Anterior cingulate cortex (tissue), 58 donors: ENCODE data around the gene AKR1B15.
"Not testable (repeated sequence)": the region's sequence is repeated elsewhere in the genome, so short reads cannot be mapped to it uniquely, and the experiment has no call there.

Experiments used
- DNase-seq, 58 donors: peaks; one replicate each; lab custom pipeline; 2025; lab: John Stamatoyannopoulos, UW

Gene AKR1B15

DNA sequence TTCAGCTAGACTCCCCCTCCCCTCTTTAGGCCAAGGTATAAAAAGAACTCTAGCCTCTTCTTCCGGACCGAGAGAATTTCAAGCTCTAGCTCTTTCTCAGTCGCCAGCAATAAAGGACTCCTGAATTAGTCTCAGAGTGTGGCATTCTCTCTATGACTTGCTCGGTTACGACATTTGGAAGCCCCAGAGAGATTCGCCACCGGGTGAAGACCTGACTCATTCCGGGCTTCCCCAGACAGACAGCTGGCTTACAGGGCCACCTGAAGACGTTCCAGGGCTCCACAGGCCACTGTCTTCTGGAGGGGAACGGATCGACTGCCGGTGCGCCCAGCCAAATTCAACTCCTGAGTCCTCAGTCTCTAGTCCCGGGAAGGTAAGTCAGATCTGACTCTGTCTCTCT, at the start of gene AKR1B15:
Gene AKR1B15, plus strand, starts transcription at position 234 of the 400 bp plus-strand sequence. CDS start 15,510 bp downstream, outside the sequence.
- no peak for DNase-seq

DNA sequence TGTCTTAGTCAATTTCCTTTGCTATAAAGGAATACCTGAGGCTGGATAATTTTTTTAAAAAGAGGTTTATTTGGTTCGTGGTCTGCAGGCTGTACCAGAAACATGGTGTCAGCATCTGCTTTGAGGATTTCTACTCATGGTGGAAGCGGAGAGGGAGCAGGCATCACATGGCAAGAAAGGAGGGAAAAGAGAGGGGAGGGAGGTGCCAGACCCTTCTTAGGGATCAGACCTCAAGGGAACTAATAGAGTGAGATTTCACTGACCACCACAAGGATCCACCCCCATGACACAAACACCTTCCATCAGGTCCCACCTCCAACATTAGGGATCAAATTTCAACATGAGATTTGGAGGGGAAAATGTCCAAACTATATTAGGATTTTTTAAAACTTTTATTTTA, 48.5 kb upstream of the AKR1B15 start:
- no peak for DNase-seq

DNA sequence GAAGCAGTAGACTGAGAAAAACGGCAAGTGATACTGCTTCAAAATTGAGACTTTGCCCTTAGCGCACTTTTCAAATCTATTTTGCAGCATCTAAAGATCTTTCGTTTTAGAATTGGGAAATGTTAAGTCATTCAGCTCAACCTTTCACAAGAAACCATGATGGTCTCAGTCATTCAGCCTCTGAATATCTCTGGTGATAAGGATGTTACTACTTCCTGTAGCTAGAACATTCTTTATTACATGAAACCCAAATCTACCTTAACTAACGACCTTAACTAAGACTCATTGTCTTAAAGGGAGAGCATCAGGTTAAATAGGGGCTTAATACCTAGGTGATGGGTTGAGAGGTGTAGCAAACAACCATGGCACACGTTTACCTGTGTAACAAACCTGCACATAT, 47.9 kb upstream of the AKR1B15 start:
- no peak for DNase-seq

DNA sequence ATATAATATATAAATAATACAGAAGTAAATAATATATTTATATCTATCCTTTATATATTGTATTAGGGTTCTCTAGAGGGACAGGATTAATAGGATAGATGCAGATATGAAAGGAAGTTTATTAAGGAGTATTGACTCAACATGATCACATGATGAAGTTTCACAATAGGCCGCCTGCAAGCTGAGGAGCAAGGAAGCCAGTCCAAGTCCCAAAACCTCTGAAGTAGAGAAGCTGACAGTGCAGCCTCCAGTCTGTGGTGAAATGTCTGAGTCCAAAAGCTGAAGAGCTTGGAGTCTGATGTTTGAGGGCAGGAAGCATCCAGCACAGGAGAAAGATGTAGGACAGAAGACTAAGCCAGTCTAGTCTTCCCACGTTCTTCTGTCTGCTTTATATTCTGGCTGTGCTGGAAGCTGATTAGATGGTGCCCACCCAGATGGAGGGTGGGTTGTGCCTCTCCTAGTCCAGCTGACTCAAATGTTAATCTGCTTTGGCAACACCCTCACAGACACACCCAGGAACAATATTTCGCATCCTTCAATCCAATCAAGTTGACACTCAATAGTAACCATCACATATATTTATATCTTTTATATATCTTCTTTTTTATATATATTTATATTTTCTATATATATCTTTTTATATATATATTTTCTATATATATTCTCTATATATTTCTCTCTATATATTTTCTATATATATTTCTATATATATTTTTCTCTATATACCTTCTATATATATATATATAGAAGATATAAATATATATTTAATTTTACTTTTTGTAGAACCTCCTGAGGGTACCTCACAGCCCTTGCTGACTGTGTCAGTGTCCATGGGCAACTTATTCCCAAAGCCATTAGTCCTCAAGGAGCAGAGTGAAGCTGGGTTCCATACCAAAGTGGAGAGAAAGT, 46.2 kb upstream of the AKR1B15 start:
- DNase-seq: no peak

DNA sequence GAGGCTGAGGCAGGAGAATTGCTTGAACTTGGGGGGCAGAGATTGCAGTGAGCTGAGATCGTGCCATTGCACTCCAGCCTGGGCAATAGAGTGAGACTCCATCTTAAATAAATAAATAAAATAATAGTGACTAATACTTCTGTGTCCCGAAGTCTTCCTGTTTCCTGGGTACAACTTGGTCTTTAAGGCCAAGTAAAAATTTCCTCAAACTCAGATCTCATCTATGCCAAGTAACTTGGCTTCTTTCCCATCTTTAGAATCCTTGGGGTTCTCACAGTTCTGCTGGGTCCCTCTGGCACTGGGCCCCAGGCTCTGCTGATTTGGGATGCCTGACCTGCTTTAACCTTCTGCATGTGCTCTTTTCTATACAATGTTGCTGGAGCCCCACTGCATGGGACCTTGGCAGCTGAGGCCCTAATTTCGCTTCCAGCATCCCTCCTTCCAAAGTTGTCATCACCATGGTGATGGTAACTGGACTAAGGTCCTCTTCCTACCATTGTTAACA, 44.2 kb upstream of the AKR1B15 start:
- no peak for DNase-seq

DNA sequence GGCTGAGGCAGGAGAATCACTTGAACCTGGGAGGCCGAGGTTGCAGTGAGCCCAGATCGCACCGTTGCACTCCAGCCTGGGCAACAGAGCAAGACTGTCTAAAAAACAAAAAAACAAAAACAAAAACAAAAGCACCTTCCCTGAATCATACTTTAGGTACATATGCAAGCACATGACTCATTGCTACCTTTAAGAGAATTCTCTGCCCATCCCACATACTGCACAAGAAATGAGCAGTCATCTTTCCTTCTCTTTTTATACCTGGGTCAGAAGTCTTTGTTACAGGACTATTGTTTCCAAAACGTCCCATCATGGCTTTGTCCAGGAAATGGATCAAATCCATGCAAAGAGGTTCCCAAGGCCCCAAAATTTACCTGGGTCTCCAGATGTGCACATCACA, 43.1 kb upstream of the AKR1B15 start:
- DNase-seq: no peak

DNA sequence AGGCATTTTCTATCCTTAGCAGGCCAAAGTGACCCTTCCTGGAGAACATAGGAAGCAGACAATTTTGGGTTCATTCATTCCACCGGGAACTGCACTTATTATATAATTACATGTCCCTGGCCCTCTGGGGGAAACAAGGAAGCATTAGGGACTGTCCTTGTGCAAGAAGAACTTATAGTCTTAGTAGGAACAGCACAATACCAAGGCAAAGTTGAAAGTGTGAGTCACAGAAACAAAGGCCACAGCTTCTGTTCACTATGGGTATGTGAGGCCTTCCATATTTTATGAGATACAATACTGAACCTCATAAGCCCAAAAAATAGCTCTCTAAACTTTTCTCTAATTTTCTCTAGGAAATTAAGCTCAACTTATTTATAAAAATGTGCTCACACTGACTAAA, 39.9 kb upstream of the AKR1B15 start:
- DNase-seq: no peak

DNA sequence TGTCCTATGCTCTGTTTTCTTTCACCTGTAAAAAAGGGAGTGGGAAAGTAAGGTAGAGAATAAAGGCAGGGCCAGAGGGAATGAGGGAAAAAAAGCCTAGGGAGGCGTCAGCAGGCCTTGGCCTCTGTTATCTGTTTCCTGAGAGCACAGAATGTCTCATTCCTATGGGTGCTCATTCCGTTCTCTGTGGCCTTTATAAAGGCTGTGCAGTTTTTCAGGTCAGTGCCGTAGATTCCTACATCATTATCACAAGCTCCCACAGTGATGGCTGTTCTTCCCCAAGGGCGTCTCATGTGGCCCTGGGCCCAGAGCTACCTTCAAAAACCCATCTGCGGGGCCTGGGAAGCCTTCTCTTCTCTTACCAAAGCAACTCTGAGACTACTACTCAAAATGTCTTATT, 38.3 kb upstream of the AKR1B15 start:
- no peak for DNase-seq

DNA sequence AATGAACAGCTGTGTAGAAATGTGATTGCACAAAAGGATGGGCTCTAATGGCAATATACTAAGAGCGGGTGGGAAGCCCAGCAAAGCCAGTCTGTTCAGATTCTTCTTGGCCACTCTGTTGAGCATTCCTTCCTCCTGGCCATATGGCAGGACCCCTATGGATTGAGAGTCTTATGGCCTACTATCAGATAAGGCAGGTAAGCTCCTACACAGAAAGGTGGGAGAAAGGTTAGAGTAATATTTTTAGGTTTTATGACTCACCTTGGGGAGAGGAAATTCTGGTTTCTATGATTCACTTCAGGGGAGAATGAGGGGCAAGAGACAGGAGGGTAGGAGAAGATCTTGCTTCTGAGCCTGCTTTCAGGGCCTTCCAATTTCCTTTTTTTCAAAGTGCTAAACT, 36.6 kb upstream of the AKR1B15 start:
- DNase-seq: no peak

DNA sequence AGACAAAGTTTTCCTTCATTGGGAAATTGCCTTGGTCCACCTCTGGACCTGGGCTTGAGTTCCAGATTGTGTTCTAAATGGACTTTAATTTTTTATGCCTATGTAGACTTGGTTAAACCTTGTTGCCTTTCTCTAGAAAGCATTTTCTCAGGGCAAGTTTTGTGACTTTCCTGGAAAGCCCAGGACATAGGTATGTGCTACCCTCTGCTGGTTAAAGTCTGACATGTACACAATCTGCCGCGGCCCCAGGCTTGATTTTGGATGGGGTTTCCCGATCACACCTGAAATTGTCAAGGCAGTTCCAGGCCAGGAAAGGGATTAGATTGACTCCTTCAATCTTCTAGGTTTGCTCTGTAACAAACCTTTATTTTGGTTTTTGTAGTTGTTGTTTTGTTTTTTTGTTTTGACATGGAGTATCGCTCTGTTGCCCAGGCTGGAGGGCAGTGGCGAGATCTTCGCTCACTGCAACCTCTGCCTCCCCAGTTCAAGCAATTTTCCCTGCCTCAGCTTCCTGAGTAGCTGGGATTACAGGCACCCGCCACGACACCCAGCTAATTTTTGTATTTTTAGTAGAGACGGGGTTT, 35.6 kb upstream of the AKR1B15 start:
- peak in 6 of 58 donors; percentile 2 to 24 (median 6) for DNase-seq

DNA sequence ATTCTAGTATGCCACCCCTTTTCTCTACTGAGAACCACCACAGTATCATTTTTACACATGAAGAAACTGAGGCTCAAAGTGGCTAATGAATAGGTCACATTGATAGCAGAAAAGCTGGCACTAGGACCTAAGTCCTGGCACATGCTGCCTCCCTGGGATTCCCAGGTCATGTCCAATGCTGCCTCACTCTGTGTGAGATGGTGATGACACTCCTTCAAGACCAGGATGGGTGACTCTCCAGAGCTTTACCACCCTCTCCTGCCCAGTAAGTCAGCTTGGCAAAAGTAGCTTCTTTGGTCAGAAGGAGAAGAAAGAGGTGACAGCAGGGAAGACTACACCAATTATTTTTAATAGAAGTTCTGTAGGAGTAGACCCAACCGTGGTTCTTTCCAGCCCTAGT, 34.8 kb upstream of the AKR1B15 start:
- no peak for DNase-seq

DNA sequence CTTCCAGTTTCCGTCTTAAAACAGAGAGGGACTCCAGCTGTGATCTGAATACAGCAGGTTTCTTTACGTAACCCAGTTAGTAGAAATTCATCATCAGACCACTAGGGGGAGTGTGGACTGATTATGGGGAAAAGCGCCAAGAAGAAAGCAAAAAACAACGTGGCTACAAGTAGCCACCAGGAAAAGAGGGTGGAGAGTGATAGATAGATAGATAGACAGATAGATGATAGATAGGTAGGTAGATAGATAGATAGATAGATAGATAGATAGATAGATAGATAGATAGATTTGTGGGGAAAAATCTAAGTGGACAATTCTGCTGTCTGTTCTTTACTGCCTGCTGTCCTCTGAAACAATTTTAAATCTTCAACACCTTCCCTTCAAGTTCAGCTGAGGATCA, 34.2 kb upstream of the AKR1B15 start:
- peak in 5 of 58 donors; percentile 1 to 53 (median 12) for DNase-seq

DNA sequence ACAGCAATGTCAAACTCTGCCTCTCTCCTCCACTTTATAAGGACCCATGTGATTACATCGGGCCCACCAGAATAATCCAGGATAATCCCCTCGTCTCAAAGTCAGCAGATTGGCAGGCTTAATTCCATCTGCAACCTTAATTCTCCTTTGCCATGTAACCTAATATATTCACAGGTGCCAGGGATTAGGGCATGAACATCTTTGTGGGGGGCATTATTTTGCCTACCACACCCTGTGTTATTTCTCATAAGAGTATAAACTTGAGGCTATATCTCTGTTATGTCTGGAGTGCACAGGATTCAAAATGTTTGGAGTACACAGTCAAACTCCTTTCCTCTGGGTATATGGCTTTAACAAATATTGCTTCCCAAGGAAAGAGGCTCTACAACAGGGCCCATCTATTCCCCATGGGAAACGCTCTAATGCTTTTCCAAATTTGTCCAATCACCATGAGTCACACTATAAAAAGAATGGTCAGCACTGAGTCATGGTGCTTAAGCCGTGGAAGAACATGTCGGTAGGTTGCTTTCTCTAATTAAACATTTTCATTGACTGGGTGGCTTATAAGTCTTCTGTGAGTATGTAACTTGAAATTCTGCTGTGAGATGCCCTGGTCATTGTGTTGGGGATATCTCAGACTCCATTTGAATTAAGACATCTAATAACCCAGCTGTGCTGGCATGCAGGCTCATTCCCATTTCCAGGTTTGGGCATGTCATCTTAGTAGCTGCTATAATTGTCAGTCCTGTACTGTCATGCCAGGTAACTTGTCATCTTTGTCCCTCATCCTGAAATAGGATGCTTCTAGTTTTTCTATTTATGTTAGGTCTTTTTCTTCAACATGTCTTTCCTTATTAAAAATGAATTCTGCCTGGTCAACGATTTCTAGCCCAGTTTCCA, 33.1 kb upstream of the AKR1B15 start:
- no peak for DNase-seq

DNA sequence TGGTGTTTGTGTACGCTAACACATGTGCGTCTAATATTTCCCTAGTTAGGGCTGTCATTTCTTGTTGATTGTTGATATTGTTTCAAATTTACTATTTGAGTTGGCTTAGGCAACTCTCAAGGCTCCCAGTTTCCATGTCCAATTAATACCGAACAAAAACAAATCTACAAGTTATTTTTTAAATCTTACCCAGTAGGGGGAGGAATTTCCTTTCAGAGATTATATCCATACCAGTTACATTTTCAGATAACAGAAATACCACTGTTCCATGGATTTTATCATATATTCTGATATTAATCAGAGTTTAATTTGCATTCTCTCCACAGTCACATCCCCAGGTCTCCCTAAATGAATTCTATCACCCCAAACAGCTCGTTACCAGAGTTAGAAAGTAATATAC, 28.8 kb upstream of the AKR1B15 start:
- no peak for DNase-seq

DNA sequence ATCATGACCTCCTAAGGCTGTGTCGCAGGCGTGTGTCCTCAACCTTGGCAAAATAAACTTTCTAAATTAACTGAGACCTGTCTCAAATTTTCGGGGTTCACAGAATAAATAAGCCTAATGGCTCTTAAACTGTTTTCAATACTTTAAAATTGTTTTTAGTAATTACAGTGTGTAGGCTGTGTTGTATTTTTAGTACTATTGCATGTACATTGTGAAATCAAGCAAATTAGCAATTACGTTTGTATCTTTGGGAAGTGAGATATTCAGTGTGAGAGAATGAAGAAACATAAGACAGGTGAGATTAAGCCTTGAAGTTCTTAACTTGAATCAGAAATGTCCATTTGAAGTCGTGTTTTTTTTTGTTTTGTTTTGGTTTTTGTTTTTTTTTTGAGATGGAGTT, 26.3 kb upstream of the AKR1B15 start:
- no peak for DNase-seq

DNA sequence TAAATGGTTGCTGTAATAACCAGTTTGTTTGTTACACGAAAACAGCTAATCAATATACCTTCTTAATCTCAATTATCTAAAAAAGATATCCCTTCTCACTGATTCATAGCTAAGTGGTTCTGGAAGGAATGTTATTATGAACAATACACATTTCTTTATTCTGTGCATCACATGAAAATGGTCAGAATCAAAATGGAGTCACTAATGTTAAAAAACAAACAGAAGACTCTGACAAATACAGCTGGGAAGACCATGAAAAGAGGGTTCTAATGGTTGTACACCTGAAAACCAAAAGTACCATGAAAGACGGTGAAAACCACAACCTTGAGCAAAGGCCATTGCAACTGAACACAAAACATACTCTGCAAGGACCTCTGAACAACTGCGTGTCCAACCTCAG, 23.5 kb upstream of the AKR1B15 start:
- DNase-seq: not testable (repeated sequence)

DNA sequence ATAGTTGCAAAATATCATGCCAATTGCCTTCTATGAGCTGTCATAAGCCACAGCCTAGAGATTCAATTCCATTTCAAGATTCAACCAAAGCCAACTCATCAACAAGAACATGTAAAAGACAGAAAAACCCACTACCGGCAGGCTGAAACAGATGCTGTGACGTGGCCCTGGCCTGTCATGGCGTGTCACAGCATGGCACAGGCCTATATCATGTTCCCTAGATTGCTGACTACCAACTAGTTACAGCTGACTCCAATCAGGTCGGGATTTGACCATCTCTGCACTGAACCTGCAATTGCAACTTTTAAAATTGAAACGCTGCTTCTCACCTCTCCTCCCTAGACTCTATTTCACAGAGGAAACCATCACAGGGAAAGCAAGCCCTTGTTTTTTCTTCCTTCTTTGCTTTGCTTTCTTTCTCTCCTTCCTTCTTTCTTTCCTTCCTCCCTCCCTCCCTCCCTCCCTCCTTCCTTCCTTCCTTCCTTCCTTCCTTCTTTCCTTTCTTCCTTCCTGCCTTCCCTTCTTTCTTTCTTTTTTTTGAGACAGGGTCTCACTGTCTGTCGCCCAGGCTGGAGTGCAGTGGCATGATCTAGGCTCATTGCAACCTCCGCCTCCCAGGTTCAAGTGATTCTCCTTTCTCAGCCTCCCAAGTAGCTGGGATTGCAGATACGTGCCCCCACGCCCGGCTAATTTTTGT, 22.2 kb upstream of the AKR1B15 start:
- not testable (repeated sequence) for DNase-seq

DNA sequence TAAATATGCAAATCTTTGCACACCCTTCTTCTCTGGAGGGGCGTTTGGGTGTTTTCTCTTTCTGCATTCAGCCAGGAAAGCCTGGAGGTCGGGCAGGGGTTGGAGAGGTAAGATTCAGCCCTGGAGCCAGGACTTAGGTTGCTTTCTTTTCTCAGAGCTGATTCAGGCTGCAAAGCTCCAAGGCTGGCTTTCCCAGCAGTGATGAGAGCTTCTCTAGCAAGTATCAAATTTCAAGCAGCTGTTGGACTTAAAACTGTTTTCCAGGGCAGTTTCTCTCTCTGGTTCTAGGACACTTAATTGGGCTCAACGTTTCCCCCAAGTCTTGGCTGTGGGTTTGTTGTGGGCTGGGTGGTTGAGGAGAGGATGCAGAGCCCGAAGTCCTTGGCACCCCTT, 20.9 kb upstream of the AKR1B15 start:
- no peak for DNase-seq

DNA sequence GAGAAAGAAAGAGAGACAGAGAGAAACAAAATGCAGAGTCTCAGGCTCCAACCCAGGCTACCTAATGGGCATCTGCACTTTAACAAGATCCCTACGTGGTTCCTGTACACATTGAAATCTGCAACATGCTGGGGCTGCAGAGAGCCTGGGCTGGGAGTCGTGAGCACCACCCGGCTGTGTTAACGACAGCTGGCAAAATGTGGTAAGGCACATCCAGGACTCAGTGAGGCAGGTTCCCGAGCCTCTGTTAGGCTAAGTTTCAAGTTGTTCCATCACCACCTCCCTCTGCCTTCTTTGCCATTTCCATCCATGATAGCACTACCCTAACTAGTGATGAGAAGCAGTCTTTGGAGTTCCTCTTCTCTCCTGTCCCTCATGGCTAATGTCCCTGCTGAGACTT, 20.2 kb upstream of the AKR1B15 start:
- no peak for DNase-seq

DNA sequence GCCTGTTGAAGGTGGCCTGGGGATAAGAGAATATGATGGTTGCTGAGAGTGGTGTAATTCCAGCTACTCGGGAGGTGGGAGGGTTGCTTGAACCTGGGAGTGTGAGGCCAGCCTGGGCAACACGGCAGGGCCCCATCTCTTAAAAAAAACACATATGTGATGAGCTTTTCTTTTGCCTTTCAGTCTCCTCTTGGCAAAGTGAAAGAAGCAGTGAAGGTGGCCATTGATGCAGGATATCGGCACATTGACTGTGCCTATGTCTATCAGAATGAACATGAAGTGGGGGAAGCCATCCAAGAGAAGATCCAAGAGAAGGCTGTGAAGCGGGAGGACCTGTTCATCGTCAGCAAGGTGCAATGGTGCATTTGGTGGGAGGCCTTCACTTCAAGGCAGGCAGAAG, 18.4 kb upstream of the AKR1B15 start:
- no peak for DNase-seq
